ENCODE measurements around the gene SCD. TPM values are rescaled to one million over a fixed set of nuclear protein-coding genes. Genes with fewer than 3 reads are reported as not detected.

The SCD gene

DNA sequence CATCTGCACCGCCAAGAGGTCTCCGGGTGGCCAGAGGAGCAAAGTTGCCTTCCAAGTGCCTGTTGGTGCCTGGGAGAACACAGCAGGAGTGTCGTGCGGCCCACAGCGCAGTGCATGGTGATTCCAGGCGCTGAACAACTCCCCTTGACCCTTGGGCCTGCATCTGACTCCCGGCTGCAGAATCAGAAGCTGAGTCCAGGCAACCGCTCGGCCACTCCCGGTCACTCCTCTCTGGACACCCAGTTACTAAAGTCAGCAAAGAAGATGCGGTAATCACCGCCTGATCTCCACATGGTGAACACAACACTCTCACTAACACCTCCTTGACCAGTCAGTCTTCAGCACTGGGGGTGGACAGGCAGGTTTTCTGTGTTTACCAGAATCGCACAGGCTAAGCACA lies 35.5 kb downstream of the SCD start:
- no peaks in the 10 kb centered on the region for H3K4me1 ChIP-seq (ENCODE audit: control insufficient read depth, insufficient read depth, low read length)
- no peak overlapping the region for H3K4me3 ChIP-seq (ENCODE audit: low read length)
- H3K9me3 ChIP-seq (replicated peaks; ENCODE audit: low read length): no peaks in the 10 kb centered on the region
- H3K9ac ChIP-seq (ENCODE audit: low read depth, low read length): no peak overlapping the region
- H3K36me3 ChIP-seq (ENCODE audit: insufficient read depth, low read length): no peaks in the 10 kb centered on the region
- no peaks in the 10 kb centered on the region for H3K27me3 ChIP-seq (ENCODE audit: control insufficient read depth, insufficient read depth, low read length)
- no peak overlapping the region for H3K4me2 ChIP-seq (ENCODE audit: low read length)

GRCh38 chr10:100383251-100383650 lies 36.2 kb downstream of the SCD start:
- no peak overlapping the region for H3K9ac ChIP-seq (ENCODE audit: low read depth, low read length)
- no peaks in the 10 kb centered on the region for H3K27me3 ChIP-seq (ENCODE audit: control insufficient read depth, insufficient read depth, low read length)
- H3K9me3 ChIP-seq (replicated peaks; ENCODE audit: low read length): no peaks in the 10 kb centered on the region
- H3K4me3 ChIP-seq (ENCODE audit: low read length): no peak overlapping the region
- no peaks in the 10 kb centered on the region for H3K4me1 ChIP-seq (ENCODE audit: control insufficient read depth, insufficient read depth, low read length)
- no peak overlapping the region for H3K4me2 ChIP-seq (ENCODE audit: low read length)
- H3K36me3 ChIP-seq (ENCODE audit: insufficient read depth, low read length): no peaks in the 10 kb centered on the region

DNA sequence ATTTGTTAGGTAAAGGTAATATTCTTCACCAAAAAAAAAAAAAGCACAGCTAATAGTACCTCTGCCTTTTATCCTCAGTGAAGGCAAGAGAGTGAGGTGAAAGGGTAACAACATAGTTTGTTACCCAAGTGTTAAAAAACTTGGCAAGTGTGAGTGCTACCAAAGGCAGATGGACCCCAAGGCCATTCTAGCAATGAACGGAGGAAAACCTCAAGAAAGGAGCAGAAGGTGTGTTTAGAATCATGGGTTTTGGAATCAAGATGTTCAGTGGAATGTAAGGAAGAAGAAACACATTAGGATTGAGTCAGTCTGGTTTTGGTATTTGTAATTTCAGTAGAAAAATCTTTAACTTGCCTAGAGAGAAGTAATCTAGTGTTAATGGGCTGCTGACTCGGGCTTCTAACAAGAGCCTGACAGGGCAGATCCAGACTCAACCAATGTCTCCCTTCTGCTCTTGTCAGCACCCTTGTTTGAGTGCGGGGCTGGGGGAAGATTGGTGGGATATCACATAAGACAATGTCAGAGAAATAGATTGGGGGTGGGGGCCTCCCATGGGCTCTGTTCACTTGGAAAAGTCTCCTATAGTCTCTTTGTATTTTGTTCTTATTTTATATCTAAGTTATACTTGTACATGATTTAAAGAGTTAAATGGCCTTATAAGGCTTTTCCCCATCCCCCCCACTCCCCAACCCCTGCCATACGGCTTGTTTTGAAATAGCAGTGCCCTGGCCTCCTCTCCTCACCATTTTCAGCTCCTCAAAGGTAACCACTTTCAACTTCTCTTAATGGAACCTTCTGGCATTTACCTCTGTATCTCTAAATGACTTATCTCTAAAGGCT lies 44.4 kb downstream of the SCD start:
- H3K27me3 ChIP-seq (ENCODE audit: control insufficient read depth, insufficient read depth, low read length): no peaks in the 10 kb centered on the region
- no peak overlapping the region for H3K9ac ChIP-seq (ENCODE audit: low read depth, low read length)
- H3K9me3 ChIP-seq (replicated peaks; ENCODE audit: low read length): no peaks in the 10 kb centered on the region
- H3K4me1 ChIP-seq (ENCODE audit: control insufficient read depth, insufficient read depth, low read length): no peaks in the 10 kb centered on the region
- H3K4me2 ChIP-seq (ENCODE audit: low read length): no peak overlapping the region
- H3K4me3 ChIP-seq (ENCODE audit: low read length): no peak overlapping the region
- H3K36me3 ChIP-seq (ENCODE audit: insufficient read depth, low read length): no peaks in the 10 kb centered on the region

DNA sequence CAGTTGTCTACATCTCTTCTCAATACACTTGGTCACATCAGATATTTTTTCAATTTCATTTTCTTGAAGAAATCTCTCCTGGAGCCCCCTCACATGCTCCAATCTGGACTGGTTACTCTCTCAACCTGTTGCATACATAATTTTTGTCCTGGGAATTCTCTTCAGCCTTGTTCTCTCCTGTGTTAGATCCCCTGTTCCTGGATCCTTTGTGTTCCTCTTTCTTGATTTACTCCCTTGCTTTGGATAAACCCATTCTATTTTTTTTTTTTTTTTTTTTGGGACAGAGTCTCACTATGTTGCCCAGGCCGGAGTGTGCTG lies 45.6 kb downstream of the SCD start:
- no peaks in the 10 kb centered on the region for H3K36me3 ChIP-seq (ENCODE audit: insufficient read depth, low read length)
- H3K27me3 ChIP-seq (ENCODE audit: control insufficient read depth, insufficient read depth, low read length): no peaks in the 10 kb centered on the region
- no peaks in the 10 kb centered on the region for H3K9me3 ChIP-seq (replicated peaks; ENCODE audit: low read length)
- H3K4me2 ChIP-seq (ENCODE audit: low read length): no peak overlapping the region
- H3K4me3 ChIP-seq (ENCODE audit: low read length): no peak overlapping the region
- H3K4me1 ChIP-seq (ENCODE audit: control insufficient read depth, insufficient read depth, low read length): no peaks in the 10 kb centered on the region
- H3K9ac ChIP-seq (ENCODE audit: low read depth, low read length): no peak overlapping the region

DNA sequence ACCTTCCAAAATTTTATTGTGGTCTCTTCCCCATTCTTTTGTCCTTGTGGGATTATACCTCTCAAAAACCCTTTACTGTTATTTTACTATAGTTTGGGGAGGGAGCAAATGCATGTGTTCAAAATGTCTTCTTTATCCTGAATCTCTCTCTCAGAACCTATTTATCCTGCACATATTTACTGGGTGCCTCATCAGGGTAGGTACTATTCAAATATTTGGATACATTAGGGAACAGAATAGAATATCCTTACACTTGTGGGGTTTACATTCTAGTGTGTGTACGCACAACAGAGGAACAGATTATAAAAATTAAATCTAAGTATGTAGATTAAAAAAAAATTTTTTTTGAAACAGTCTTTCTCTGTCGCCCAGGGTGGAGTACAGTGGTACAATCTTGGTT lies 48.6 kb downstream of the SCD start:
- no peak overlapping the region for H3K4me3 ChIP-seq (ENCODE audit: low read length)
- H3K27me3 ChIP-seq (ENCODE audit: control insufficient read depth, insufficient read depth, low read length): no peaks in the 10 kb centered on the region
- H3K9me3 ChIP-seq (replicated peaks; ENCODE audit: low read length): no peaks in the 10 kb centered on the region
- no peaks in the 10 kb centered on the region for H3K36me3 ChIP-seq (ENCODE audit: insufficient read depth, low read length)
- no peaks in the 10 kb centered on the region for H3K4me1 ChIP-seq (ENCODE audit: control insufficient read depth, insufficient read depth, low read length)
- no peak overlapping the region for H3K4me2 ChIP-seq (ENCODE audit: low read length)
- no peak overlapping the region for H3K9ac ChIP-seq (ENCODE audit: low read depth, low read length)

GRCh38 chr10:100396605-100397004 lies 49.6 kb downstream of the SCD start:
- Histone ChIP-seq H3K36me3 (ENCODE audit: insufficient read depth, low read length) (no peaks in the 10 kb centered on the region), H3K9ac (ENCODE audit: low read depth, low read length) (no peak overlapping the region), H3K4me1 (ENCODE audit: control insufficient read depth, insufficient read depth, low read length) (no peaks in the 10 kb centered on the region), H3K27me3 (ENCODE audit: control insufficient read depth, insufficient read depth, low read length) (no peaks in the 10 kb centered on the region), H3K4me2 (ENCODE audit: low read length) (no peak overlapping the region), H3K4me3 (ENCODE audit: low read length) (no peak overlapping the region), H3K9me3 (replicated peaks; ENCODE audit: low read length) (no peaks in the 10 kb centered on the region)

DNA sequence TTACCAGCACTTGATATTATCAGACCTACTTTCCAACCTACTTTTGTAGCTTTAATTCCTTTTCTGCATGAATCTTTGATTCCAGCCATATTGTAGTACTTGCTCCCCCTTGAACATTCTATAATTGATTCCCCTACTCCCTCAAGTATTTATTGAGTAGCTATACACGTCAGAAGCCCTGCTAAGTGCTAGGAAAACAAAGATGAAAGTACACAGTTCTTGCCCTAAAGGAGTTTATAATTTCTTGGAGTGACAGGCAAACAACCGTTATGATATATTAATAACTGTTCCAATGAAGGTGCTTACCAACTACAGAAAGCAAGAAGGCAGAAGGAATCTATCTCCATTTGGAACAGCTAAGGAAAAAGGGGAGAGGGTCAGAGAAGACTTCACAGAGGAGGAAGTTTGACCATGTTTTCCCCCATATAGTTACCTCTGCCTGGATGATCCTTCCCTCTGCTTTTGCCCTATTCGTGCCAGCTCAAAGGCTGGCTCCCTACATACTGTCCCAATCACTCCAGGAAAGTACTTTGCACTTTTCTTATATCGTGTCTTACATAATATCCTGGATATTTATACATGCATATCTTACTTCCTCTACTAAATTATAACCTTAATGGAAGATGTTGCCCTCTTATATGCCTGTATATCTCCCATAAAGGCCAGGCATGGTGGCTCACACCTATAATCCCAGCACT lies 54.7 kb downstream of the SCD start:
- H3K4me2 ChIP-seq (ENCODE audit: low read length): no peak overlapping the region
- no peaks in the 10 kb centered on the region for H3K4me1 ChIP-seq (ENCODE audit: control insufficient read depth, insufficient read depth, low read length)
- H3K9ac ChIP-seq (ENCODE audit: low read depth, low read length): no peak overlapping the region
- no peaks in the 10 kb centered on the region for H3K9me3 ChIP-seq (replicated peaks; ENCODE audit: low read length)
- no peak overlapping the region for H3K4me3 ChIP-seq (ENCODE audit: low read length)
- peaks cover 17% of the 10 kb centered on the region for H3K27me3 ChIP-seq (ENCODE audit: control insufficient read depth, insufficient read depth, low read length)
- H3K36me3 ChIP-seq (ENCODE audit: insufficient read depth, low read length): no peaks in the 10 kb centered on the region

DNA sequence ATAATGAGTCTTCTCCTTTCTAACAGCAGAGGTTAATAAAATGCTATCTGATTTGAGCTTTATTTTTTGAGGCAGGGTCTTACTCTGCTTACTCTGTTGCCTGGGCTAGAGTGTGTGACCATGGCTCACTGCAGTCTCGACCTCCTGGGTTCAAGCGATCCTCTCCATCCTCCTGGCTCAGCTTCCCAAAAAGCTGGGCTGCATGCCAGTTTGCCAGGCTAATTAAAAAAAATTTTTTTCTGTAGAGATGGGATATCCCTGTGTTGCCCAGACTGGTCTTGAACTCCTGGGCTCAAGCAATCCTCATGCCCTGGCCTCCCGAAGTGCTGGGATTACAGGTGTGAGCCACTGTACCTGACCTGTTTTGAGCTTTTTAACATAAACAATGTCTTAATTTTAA lies 56.7 kb downstream of the SCD start:
- Histone ChIP-seq H3K36me3 (ENCODE audit: insufficient read depth, low read length) (no peaks in the 10 kb centered on the region), H3K9me3 (replicated peaks; ENCODE audit: low read length) (no peaks in the 10 kb centered on the region), H3K9ac (ENCODE audit: low read depth, low read length) (no peak overlapping the region), H3K4me2 (ENCODE audit: low read length) (no peak overlapping the region), H3K4me1 (ENCODE audit: control insufficient read depth, insufficient read depth, low read length) (no peaks in the 10 kb centered on the region), H3K27me3 (ENCODE audit: control insufficient read depth, insufficient read depth, low read length) (peaks cover 17% of the 10 kb centered on the region), H3K4me3 (ENCODE audit: low read length) (no peak overlapping the region)

DNA sequence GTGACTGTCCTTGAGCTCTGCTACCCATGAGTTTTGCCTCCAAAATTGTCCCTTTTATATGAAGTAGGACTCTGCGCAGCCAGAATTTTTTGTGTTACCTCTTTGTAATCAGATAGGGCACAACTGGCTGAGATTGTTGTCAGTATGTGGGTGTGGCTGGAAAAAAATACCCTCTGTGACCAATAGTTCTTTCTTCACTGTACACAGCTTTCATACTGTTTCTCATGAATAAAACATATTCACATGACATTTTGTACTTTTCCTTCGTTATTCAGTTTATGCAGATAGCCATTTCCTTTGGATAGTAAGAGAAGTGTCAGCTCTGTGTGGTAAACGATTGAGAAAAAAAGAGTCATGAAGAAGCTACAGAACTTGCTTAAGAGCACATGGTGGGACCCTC lies 66.1 kb downstream of the SCD start:
- peaks cover 2% of the 10 kb centered on the region for H3K27me3 ChIP-seq (ENCODE audit: control insufficient read depth, insufficient read depth, low read length)
- H3K9ac ChIP-seq (ENCODE audit: low read depth, low read length): no peak overlapping the region
- H3K9me3 ChIP-seq (replicated peaks; ENCODE audit: low read length): no peaks in the 10 kb centered on the region
- H3K4me2 ChIP-seq (ENCODE audit: low read length): no peak overlapping the region
- H3K4me1 ChIP-seq (ENCODE audit: control insufficient read depth, insufficient read depth, low read length): no peaks in the 10 kb centered on the region
- H3K36me3 ChIP-seq (ENCODE audit: insufficient read depth, low read length): no peaks in the 10 kb centered on the region
- no peak overlapping the region for H3K4me3 ChIP-seq (ENCODE audit: low read length)

Small RNA genes lying within 50 kb of the gene (small RNA-seq; reads per million reads assigned to genes)
- not detected for gene RF00019

All from skeletal muscle satellite cell (primary cell).